Suprapubic skin (tissue), 4 donors: Measurements from ENCODE around the gene FBXL3. TPM values are rescaled to one million over a fixed set of nuclear protein-coding genes. Genes with fewer than 3 reads are reported as not detected.
A peak's percentile ranks its signal among the peaks of the same experiment; 100 is the strongest.

Experiments
- DNase-seq, 2 donors: peaks; one replicate each; pipeline ENCODE4 v3.0.0-alpha.2; 2019; ENCODE audit warnings: low spot score in 2 of 2
- H3K27ac ChIP-seq: fragments of 200-600 bp; sonication (generic); one replicate; pipeline ENCODE4 v1.5.1; 2019
- H3K27me3 ChIP-seq: fragments of 200-600 bp; sonication (generic); one replicate; pipeline ENCODE4 v1.5.1; 2019
- H3K36me3 ChIP-seq: fragments of 200-600 bp; sonication (generic); one replicate; pipeline ENCODE4 v1.5.1; 2019
- H3K4me1 ChIP-seq: fragments of 200-600 bp; sonication (generic); one replicate; pipeline ENCODE4 v1.5.1; 2019
- H3K4me3 ChIP-seq: fragments of 200-600 bp; sonication (generic); one replicate; pipeline ENCODE4 v1.5.1; 2019; ENCODE audit warnings: mild to moderate bottlenecking
- H3K9me3 ChIP-seq: fragments of 200-600 bp; sonication (generic); one replicate; pipeline ENCODE4 v1.5.1; 2019
- EP300 ChIP-seq: sonication (generic); formaldehyde crosslinking; IDR thresholded peaks from one replicate; pipeline ENCODE4 v1.6.1; 2017; ENCODE audit warnings: antibody characterized with exemption
- POLR2A ChIP-seq, 2 donors: fragments of 450-650 bp; IDR thresholded peaks; one replicate each; pipeline ENCODE4 v1.6.1; 2017; ENCODE audit warnings: antibody characterized with exemption in 2 of 2, mild to moderate bottlenecking in 2 of 2, moderate library complexity in 2 of 2
- POLR2AphosphoS5 ChIP-seq, 3 donors: sonication (generic); formaldehyde crosslinking; IDR thresholded peaks; one replicate each; pipeline ENCODE4 v1.6.1; 2017; ENCODE audit warnings: antibody characterized with exemption in 3 of 3
- WGBS: methylation state at CpG from one replicate; pipeline ENCODE4 v1.1.5; 2018; 5-methylcytosine and 5-hydroxymethylcytosine counted together
- total RNA-seq, 4 donors: library from RNA; depleted of rRNA; stranded (reverse); fragments of >200 nt; gene quantifications; one replicate each; pipeline ENCODE4 v1.1.0, GENCODE V29; 2016
- TF ChIP-seq, protein P1 (sequence below), 2 donors: fragments of 200-600 bp in 1 of 2; fragments of 450-650 bp in 1 of 2; sonication (generic) in 1 of 2; IDR thresholded peaks; one replicate each; pipeline ENCODE4 v1.5.1; 2016 to 2019; ENCODE audit warnings: antibody characterized with exemption in 2 of 2, mild to moderate bottlenecking in 1 of 2, moderate library complexity in 1 of 2

Gene FBXL3
- total RNA-seq, 4 donors from 2014 or later = 59.1 to 86.2 (median 69.1) TPM

DNA sequence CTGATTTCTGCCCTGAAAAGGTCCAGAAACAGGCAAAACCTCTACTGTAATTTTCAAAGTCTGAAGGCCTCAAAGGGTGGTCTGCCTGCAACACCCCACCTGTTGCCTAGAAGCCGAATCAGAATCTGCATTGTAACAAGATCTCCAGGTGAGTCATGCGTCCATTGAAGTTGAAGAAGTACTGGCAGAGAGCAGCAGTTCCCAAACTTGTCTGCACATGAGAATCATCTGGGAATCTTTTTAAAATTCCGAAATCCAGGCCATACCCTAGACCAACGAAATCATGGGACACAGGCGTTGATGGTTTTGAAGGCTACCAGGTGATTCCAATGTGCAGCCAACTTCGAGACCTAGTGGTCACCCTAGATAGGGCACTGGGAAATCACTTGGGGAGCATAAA, 51.1 kb downstream of the FBXL3 start:
- no peak for DNase-seq
- H3K36me3 ChIP-seq = no peaks in the 10 kb centered on the region
- H3K4me3 ChIP-seq = no peak overlapping the region
- H3K9me3 ChIP-seq = no peaks in the 10 kb centered on the region
- WGBS = 70% methylated on average over 6 of the region's 6 CpGs
- TF ChIP-seq, protein P1, sequence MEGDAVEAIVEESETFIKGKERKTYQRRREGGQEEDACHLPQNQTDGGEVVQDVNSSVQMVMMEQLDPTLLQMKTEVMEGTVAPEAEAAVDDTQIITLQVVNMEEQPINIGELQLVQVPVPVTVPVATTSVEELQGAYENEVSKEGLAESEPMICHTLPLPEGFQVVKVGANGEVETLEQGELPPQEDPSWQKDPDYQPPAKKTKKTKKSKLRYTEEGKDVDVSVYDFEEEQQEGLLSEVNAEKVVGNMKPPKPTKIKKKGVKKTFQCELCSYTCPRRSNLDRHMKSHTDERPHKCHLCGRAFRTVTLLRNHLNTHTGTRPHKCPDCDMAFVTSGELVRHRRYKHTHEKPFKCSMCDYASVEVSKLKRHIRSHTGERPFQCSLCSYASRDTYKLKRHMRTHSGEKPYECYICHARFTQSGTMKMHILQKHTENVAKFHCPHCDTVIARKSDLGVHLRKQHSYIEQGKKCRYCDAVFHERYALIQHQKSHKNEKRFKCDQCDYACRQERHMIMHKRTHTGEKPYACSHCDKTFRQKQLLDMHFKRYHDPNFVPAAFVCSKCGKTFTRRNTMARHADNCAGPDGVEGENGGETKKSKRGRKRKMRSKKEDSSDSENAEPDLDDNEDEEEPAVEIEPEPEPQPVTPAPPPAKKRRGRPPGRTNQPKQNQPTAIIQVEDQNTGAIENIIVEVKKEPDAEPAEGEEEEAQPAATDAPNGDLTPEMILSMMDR (IDR thresholded peaks at IDR 0.05) = no peak
- TF ChIP-seq POLR2AphosphoS5 (IDR thresholded peaks at IDR 0.05) = no peak
- H3K27ac ChIP-seq = peak overlapping the region; percentile 8
- peaks cover 8% of the 10 kb centered on the region for H3K27me3 ChIP-seq
- peaks cover 11% of the 10 kb centered on the region for H3K4me1 ChIP-seq

- peaks cover under 1% of the 10 kb centered on the region for H3K4me1 ChIP-seq
- TF ChIP-seq POLR2AphosphoS5 (IDR thresholded peaks at IDR 0.05) (no peak), POLR2A (IDR thresholded peaks at IDR 0.05) (no peak), EP300 (no peak)
- TF ChIP-seq, protein P1 (IDR thresholded peaks at IDR 0.05) = no peak
- H3K4me3 ChIP-seq = no peak overlapping the region
- DNase-seq = no peak
- no peaks in the 10 kb centered on the region for H3K36me3 ChIP-seq
- no peak overlapping the region for H3K27ac ChIP-seq
- WGBS = 81% methylated on average over 3 of the region's 3 CpGs
- H3K9me3 ChIP-seq = no peaks in the 10 kb centered on the region
- peaks cover 2% of the 10 kb centered on the region for H3K27me3 ChIP-seq
Measured at GRCh38 chr13:76974618-76974975, 52.4 kb downstream of the FBXL3 start.

- no peak overlapping the region for H3K27ac ChIP-seq
- H3K9me3 ChIP-seq = no peaks in the 10 kb centered on the region
- 92% methylated on average over 6 of the region's 6 CpGs for WGBS
- no peak for DNase-seq
- no peaks in the 10 kb centered on the region for H3K4me1 ChIP-seq
- no peaks in the 10 kb centered on the region for H3K36me3 ChIP-seq
- TF ChIP-seq, protein P1 (IDR thresholded peaks at IDR 0.05) = no peak
- TF ChIP-seq EP300 = no peak
- TF ChIP-seq POLR2A (IDR thresholded peaks at IDR 0.05) = no peak
- no peak for TF ChIP-seq POLR2AphosphoS5 (IDR thresholded peaks at IDR 0.05)
- H3K4me3 ChIP-seq = no peak overlapping the region
- H3K27me3 ChIP-seq = peaks cover 2% of the 10 kb centered on the region
Measured at GRCh38 chr13:76973920-76974617, 52.9 kb downstream of the FBXL3 start.

- H3K9me3 ChIP-seq = no peaks in the 10 kb centered on the region
- DNase-seq = no peak
Measured at GRCh38 chr13:76971851-76972829, 54.8 kb downstream of the FBXL3 start.

More at GRCh38 chr13:76971851-76972829, 54.8 kb downstream of the FBXL3 start:
- Histone ChIP-seq H3K27me3 (peaks cover 2% of the 10 kb centered on the region), H3K36me3 (no peaks in the 10 kb centered on the region), H3K4me1 (peaks cover 3% of the 10 kb centered on the region), H3K4me3 (no peak overlapping the region), H3K27ac (no peak overlapping the region)
- WGBS = 70% methylated on average over 19 of the region's 19 CpGs
- TF ChIP-seq POLR2A (IDR thresholded peaks at IDR 0.05) (no peak), POLR2AphosphoS5 (IDR thresholded peaks at IDR 0.05) (no peak), EP300 (no peak)
- TF ChIP-seq, protein P1 (IDR thresholded peaks at IDR 0.05) = no peak
